PC-3 (cell line): ENCODE measurements around the gene IGSF21. TPM values are rescaled to one million over a fixed set of nuclear protein-coding genes. Genes with fewer than 3 reads are reported as not detected.

Source experiments
- ATAC-seq: fragments of 200-7000 bp; cut with Tn5 transposase; 2 replicates; pipeline ENCODE4 v1.9.1; 2020; ENCODE audit warnings: mild to moderate bottlenecking, moderate library complexity
- BruUV-seq: library from RNA; stranded (reverse); fragments of 400-500 nt; replicated peaks from 2 replicates; lab custom pipeline; 2021; lab: Mats Ljungman, UMichigan
- CTCF ChIA-PET: fragments of 300-600 bp; sonication (Branson Sonifier 250); formaldehyde crosslinking; loops from one replicate; lab custom pipeline; 2022; ENCODE audit warnings: antibody characterized with exemption; lab: Charles Lee
- POLR2A ChIA-PET: fragments of 300-600 bp; sonication (Branson Sonifier 250); formaldehyde crosslinking; loops from one replicate; lab custom pipeline; 2022; ENCODE audit warnings: antibody characterized with exemption; ENCODE audit not compliant: unreplicated experiment; lab: Charles Lee
- DNase-seq: peaks from one replicate; pipeline ENCODE4 v3.0.0-alpha.2; 2015
- H2AFZ ChIP-seq: fragments of 300-600 bp; sonication (generic); 2 replicates; pipeline ENCODE4 v1.6.0; 2016; ENCODE audit warnings: antibody characterized with exemption, low read length
- H3F3A ChIP-seq: fragments of 300-600 bp; sonication (generic); one replicate; pipeline ENCODE4 v1.6.0; 2017; ENCODE audit warnings: antibody characterized with exemption, low read length, control low read depth, mild to moderate bottlenecking; ENCODE audit not compliant: unreplicated experiment
- H3K27ac ChIP-seq: fragments of 300-600 bp; sonication (generic); 2 replicates; pipeline ENCODE4 v1.5.1; 2016; ENCODE audit warnings: mild to moderate bottlenecking, low read length
- H3K27me3 ChIP-seq: fragments of 300-600 bp; sonication (generic); 2 replicates; pipeline ENCODE4 v1.6.1; 2016; ENCODE audit warnings: low read length, mixed read lengths
- H3K36me3 ChIP-seq: fragments of 300-600 bp; sonication (generic); 2 replicates; pipeline ENCODE4 v1.6.1; 2016; ENCODE audit warnings: low read depth, mixed run types, low read length, mixed read lengths
- H3K4me1 ChIP-seq: fragments of 300-600 bp; sonication (generic); 2 replicates; pipeline ENCODE4 v1.5.1; 2016; ENCODE audit warnings: low read length; ENCODE audit not compliant: insufficient read depth
- H3K4me2 ChIP-seq: fragments of 300-600 bp; sonication (generic); 2 replicates; pipeline ENCODE4 v1.6.0; 2016; ENCODE audit warnings: low read length
- H3K4me3 ChIP-seq: fragments of 300-600 bp; sonication (generic); 2 replicates; pipeline ENCODE4 v1.5.1; 2016; ENCODE audit warnings: mild to moderate bottlenecking, low read length, mixed read lengths
- H3K79me2 ChIP-seq: fragments of 300-600 bp; sonication (generic); 2 replicates; pipeline ENCODE4 v1.6.1; 2017; ENCODE audit warnings: low read length, mixed read lengths
- H3K9ac ChIP-seq: fragments of 300-600 bp; sonication (generic); 2 replicates; pipeline ENCODE4 v1.6.0; 2016; ENCODE audit warnings: mild to moderate bottlenecking, low read length
- H3K9me2 ChIP-seq: fragments of 300-600 bp; sonication (generic); replicated peaks from 2 replicates; pipeline ENCODE4 v1.6.1; 2016; ENCODE audit warnings: mixed run types, low read length, mixed read lengths
- H3K9me3 ChIP-seq: fragments of 300-600 bp; sonication (generic); 2 replicates; pipeline ENCODE4 v1.6.1; 2016; ENCODE audit warnings: low read length, mixed read lengths
- H4K20me1 ChIP-seq: fragments of 300-600 bp; sonication (generic); 2 replicates; pipeline ENCODE4 v1.6.1; 2016; ENCODE audit warnings: low read length, mixed read lengths
- CTCF ChIP-seq: fragments of 300-600 bp; sonication (generic); conservative IDR thresholded peaks from 2 replicates; pipeline ENCODE4 v1.5.1; 2017; ENCODE audit warnings: antibody characterized with exemption, low read depth, mild to moderate bottlenecking, low read length
- EZH2 ChIP-seq: fragments of 300-600 bp; sonication (generic); IDR thresholded peaks from one replicate; pipeline ENCODE4 v1.6.1; 2017; ENCODE audit warnings: antibody characterized with exemption, mild to moderate bottlenecking, low read length; ENCODE audit not compliant: unreplicated experiment
- EZH2phosphoT487 ChIP-seq: fragments of 300-600 bp; sonication (generic); IDR thresholded peaks from 2 replicates; pipeline ENCODE4 v1.6.1; 2018; ENCODE audit warnings: mild to moderate bottlenecking, antibody characterized with exemption, low read length, borderline replicate concordance
- intact Hi-C: fragments of 100-400 bp; cut with micrococcal nuclease; formaldehyde crosslinking; loops from 2 replicates; pipeline ENCODE4 v1.9.0; 2023
- total RNA-seq: library from RNA; depleted of rRNA; stranded (reverse); fragments of >200 nt; gene quantifications from 2 replicates; pipeline ENCODE4 v1.2.3, GENCODE V29; 2014

Gene IGSF21
- total RNA-seq, 1 experiment from 2014 or later = not detected

- no peaks in the 10 kb centered on the region for H3K9me3 ChIP-seq
- no peaks in the 10 kb centered on the region for H3K4me1 ChIP-seq
- H3K4me2 ChIP-seq = no peak overlapping the region
- no peaks in the 10 kb centered on the region for H3K9me2 ChIP-seq
- no peaks in the 10 kb centered on the region for H4K20me1 ChIP-seq
- H3K27me3 ChIP-seq = no peaks in the 10 kb centered on the region
- BruUV-seq = no TSS peak
- DNase-seq = no peak
- no peaks in the 10 kb centered on the region for H3F3A ChIP-seq
- no peak overlapping the region for H2AFZ ChIP-seq
- no peak overlapping the region for H3K4me3 ChIP-seq
- no peak overlapping the region for H3K9ac ChIP-seq
- CTCF ChIA-PET = no interaction called here
- intact Hi-C loops = no loop called here
- TF ChIP-seq EZH2phosphoT487 (no peak), EZH2 (no peak), CTCF (no peak)
- no peaks in the 10 kb centered on the region for H3K36me3 ChIP-seq
- no peak overlapping the region for H3K27ac ChIP-seq
- POLR2A ChIA-PET = no interaction called here
- no peak for ATAC-seq
- H3K79me2 ChIP-seq = no peaks in the 10 kb centered on the region
Observed at GRCh38 chr1:18343581-18343980, 236.0 kb downstream of the IGSF21 start.

GRCh38 chr1:18344755-18345154 is 237.2 kb downstream of the IGSF21 start:
- Histone ChIP-seq H4K20me1 (no peaks in the 10 kb centered on the region), H3K9me2 (no peaks in the 10 kb centered on the region), H3K4me2 (no peak overlapping the region), H3K79me2 (no peaks in the 10 kb centered on the region), H3K4me3 (no peak overlapping the region), H3K9ac (no peak overlapping the region), H3F3A (no peaks in the 10 kb centered on the region), H3K36me3 (no peaks in the 10 kb centered on the region), H2AFZ (no peak overlapping the region), H3K9me3 (no peaks in the 10 kb centered on the region), H3K27ac (no peak overlapping the region), H3K27me3 (no peaks in the 10 kb centered on the region), H3K4me1 (no peaks in the 10 kb centered on the region)
- POLR2A ChIA-PET = no interaction called here
- CTCF ChIA-PET = no interaction called here
- ATAC-seq (no peak), DNase-seq (no peak)
- intact Hi-C loops = no loop called here
- BruUV-seq = no TSS peak
- TF ChIP-seq EZH2 = no peak
- no peak for TF ChIP-seq EZH2phosphoT487

- H3K27ac ChIP-seq = no peak overlapping the region
- no peak for TF ChIP-seq EZH2phosphoT487
- TF ChIP-seq CTCF = no peak
- TF ChIP-seq EZH2 = no peak
- no peaks in the 10 kb centered on the region for H4K20me1 ChIP-seq
- H3K4me1 ChIP-seq = no peaks in the 10 kb centered on the region
- DNase-seq (no peak), ATAC-seq (no peak)
- no peak overlapping the region for H3K4me2 ChIP-seq
- H3K9ac ChIP-seq = no peak overlapping the region
- H3K27me3 ChIP-seq = peaks cover 18% of the 10 kb centered on the region; the same call in 1 of the 2 replicates
- H3F3A ChIP-seq = no peaks in the 10 kb centered on the region
- H3K9me3 ChIP-seq = no peaks in the 10 kb centered on the region
- no peak overlapping the region for H3K4me3 ChIP-seq
- no peaks in the 10 kb centered on the region for H3K79me2 ChIP-seq
- POLR2A ChIA-PET = no interaction called here
- BruUV-seq = no TSS peak
- CTCF ChIA-PET = no interaction called here
- no peaks in the 10 kb centered on the region for H3K9me2 ChIP-seq
- H3K36me3 ChIP-seq = no peaks in the 10 kb centered on the region
- intact Hi-C loops = no loop called here
- H2AFZ ChIP-seq = no peak overlapping the region
Observed at GRCh38 chr1:18347559-18347958, 240.0 kb downstream of the IGSF21 start.
